ENCODE results near the gene FOXI2.

The FOXI2 gene

GRCh38 chr10:127744956-127745355 lies 8.0 kb downstream of the FOXI2 start:
- DNase-seq: no peak

GRCh38 chr10:127745861-127746260 lies 8.9 kb downstream of the FOXI2 start:
- no peak for DNase-seq

GRCh38 chr10:127755753-127756152 lies 18.8 kb downstream of the FOXI2 start:
- no peak for DNase-seq

- DNase-seq: no peak
Observed at GRCh38 chr10:127756264-127756663, 19.3 kb downstream of the FOXI2 start.

GRCh38 chr10:127757033-127757432 lies 20.0 kb downstream of the FOXI2 start:
- no peak for DNase-seq

GRCh38 chr10:127759276-127759675 lies 22.3 kb downstream of the FOXI2 start:
- DNase-seq: no peak

- no peak for DNase-seq
Observed at GRCh38 chr10:127762925-127763324, 25.9 kb downstream of the FOXI2 start.

GRCh38 chr10:127774766-127775559 lies 38.0 kb downstream of the FOXI2 start:
- no peak for DNase-seq

- no peak for DNase-seq
Observed at GRCh38 chr10:127776816-127777215, 39.8 kb downstream of the FOXI2 start.

GRCh38 chr10:127781412-127781811 lies 44.4 kb downstream of the FOXI2 start:
- no peak for DNase-seq

GRCh38 chr10:127787873-127788272 lies 50.9 kb downstream of the FOXI2 start:
- DNase-seq: no peak

GRCh38 chr10:127790066-127790624 lies 53.2 kb downstream of the FOXI2 start:
- no peak for DNase-seq

Measured in SW 1271 (cell line).